ENCODE measurements around the gene EDRF1. TPM values are rescaled to one million over a fixed set of nuclear protein-coding genes. Genes with fewer than 3 reads are reported as not detected.

EDRF1 gene
- total RNA-seq, 1 donor from 2014 or later, result 47.4 TPM

- Mint-ChIP-seq H3K36me3 (ENCODE audit: insufficient read depth) (peaks cover 10% of the 10 kb centered on the region), H3K27me3 (no peaks in the 10 kb centered on the region), H3K4me3 (ENCODE audit: low read depth) (no peak overlapping the region), H3K4me1 (ENCODE audit: low read depth) (no peaks in the 10 kb centered on the region), H3K27ac (no peak overlapping the region), H3K9me3 (ENCODE audit: low read depth) (no peaks in the 10 kb centered on the region)
- no peak for DNase-seq (ENCODE audit: low spot score, unreplicated experiment)
- TF ChIP-seq CTCF (IDR thresholded peaks at IDR 0.05; ENCODE audit: unreplicated experiment), result no peak
Observed at GRCh38 chr10:125811251-125811650, 91.7 kb downstream of the EDRF1 start.

- no peak overlapping the region for H3K27ac Mint-ChIP-seq
- H3K27me3 Mint-ChIP-seq, result no peaks in the 10 kb centered on the region
- no peaks in the 10 kb centered on the region for H3K9me3 Mint-ChIP-seq (ENCODE audit: low read depth)
- no peak for DNase-seq (ENCODE audit: low spot score, unreplicated experiment)
- no peaks in the 10 kb centered on the region for H3K4me1 Mint-ChIP-seq (ENCODE audit: low read depth)
- H3K36me3 Mint-ChIP-seq (ENCODE audit: insufficient read depth), result peaks cover 10% of the 10 kb centered on the region
- TF ChIP-seq CTCF (IDR thresholded peaks at IDR 0.05; ENCODE audit: unreplicated experiment), result no peak
- H3K4me3 Mint-ChIP-seq (ENCODE audit: low read depth), result no peak overlapping the region
Observed at GRCh38 chr10:125812128-125812750, 92.7 kb downstream of the EDRF1 start.

Other genes starting within 250 kb of the EDRF1 start
- not detected in 2 replicates for gene TEX36, start 36.5 kb upstream of the EDRF1 start, total RNA-seq
- not detected in 2 replicates for gene MMP21, start 56.1 kb downstream of the EDRF1 start, total RNA-seq
- 45.0 and 47.8 TPM in 2 replicates for gene UROS, start 103.5 kb downstream of the EDRF1 start, total RNA-seq
- gene BCCIP, start 103.8 kb downstream of the EDRF1 start, total RNA-seq, result 69.8 and 70.4 TPM in 2 replicates
- 22.0 and 23.3 TPM in 2 replicates for gene DHX32, start 161.6 kb downstream of the EDRF1 start, total RNA-seq
- 2.5 and 3.2 TPM in 2 replicates for gene FANK1, start 176.9 kb downstream of the EDRF1 start, total RNA-seq